Measurements from ENCODE around the gene QPRT.

DNA sequence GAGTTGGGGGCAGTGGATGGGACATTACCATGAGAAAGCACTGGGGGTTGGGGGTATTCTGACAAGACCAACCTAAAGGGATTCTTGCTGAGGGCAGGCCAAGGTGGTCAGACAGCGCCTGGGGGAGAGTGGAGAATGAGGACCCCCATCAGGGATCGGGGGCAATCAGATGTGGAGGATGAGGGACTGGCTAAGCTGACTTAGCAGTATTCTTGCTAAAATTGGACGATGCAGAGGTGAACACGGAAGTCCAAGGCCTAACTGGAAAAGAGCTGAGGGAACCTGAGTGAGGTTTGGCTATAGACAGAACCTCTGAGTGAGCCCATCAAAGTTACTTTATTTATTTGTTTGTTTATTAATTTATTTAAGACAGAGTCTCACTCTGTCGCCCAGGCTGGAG, 9.2 kb downstream of the QPRT start:
- TF ChIP-seq POLR2AphosphoS5 (IDR thresholded peaks at IDR 0.05) (no peak), CTCF (IDR thresholded peaks at IDR 0.05) (no peak)

Measured in suprapubic skin (tissue), 3 donors.